Panc1 (cell line): ENCODE measurements around the gene FCHSD2. TPM values are rescaled to one million over a fixed set of nuclear protein-coding genes. Genes with fewer than 3 reads are reported as not detected.

Experiments
- ATAC-seq: fragments of 200-7000 bp; cut with Tn5 transposase; 2 replicates; pipeline ENCODE4 v1.9.1; 2020; ENCODE audit warnings: mild to moderate bottlenecking, moderate library complexity
- BruUV-seq: library from RNA; stranded (reverse); fragments of 400-500 nt; replicated peaks from 2 replicates; lab custom pipeline; 2021; lab: Mats Ljungman, UMichigan
- CTCF ChIA-PET: fragments of 300-600 bp; sonication (Branson Sonifier 250); formaldehyde crosslinking; loops from one replicate; lab custom pipeline; 2022; ENCODE audit warnings: antibody characterized with exemption; lab: Charles Lee
- POLR2A ChIA-PET: fragments of 300-600 bp; sonication (Branson Sonifier 250); formaldehyde crosslinking; loops from one replicate; lab custom pipeline; 2022; ENCODE audit warnings: antibody characterized with exemption; lab: Charles Lee
- DNase-seq: peaks from one replicate; pipeline ENCODE4 v3.0.0-alpha.2; 2010; ENCODE audit warnings: low read depth, low spot score
- H3K27ac ChIP-seq: 2 replicates; pipeline ENCODE4 v1.5.1; 2011; ENCODE audit warnings: mild to moderate bottlenecking, low read length, inconsistent platforms
- H3K27me3 ChIP-seq: fragments of 200-500 bp; sonication (Bioruptor generic); 2 replicates; pipeline ENCODE4 v1.6.0; 2014; ENCODE audit warnings: low read length, inconsistent platforms; ENCODE audit not compliant: control insufficient read depth, insufficient read depth
- H3K36me3 ChIP-seq: fragments of 200-500 bp; sonication (Bioruptor generic); 2 replicates; pipeline ENCODE4 v1.5.1; 2014; ENCODE audit warnings: inconsistent platforms, mild to moderate bottlenecking, low read length, moderate library complexity; ENCODE audit not compliant: control insufficient read depth, insufficient read depth
- H3K4me1 ChIP-seq: 2 replicates; pipeline ENCODE4 v1.5.1; 2011; ENCODE audit warnings: inconsistent platforms, mild to moderate bottlenecking, low read length, moderate library complexity; ENCODE audit not compliant: control insufficient read depth, insufficient read depth
- H3K4me3 ChIP-seq, 2 experiments: 2 replicates each; pipeline ENCODE4 v1.5.1; 2011 to 2012; ENCODE audit warnings: low read depth in 2 of 2, low read length in 2 of 2, mild to moderate bottlenecking in 2 of 2, inconsistent platforms in 1 of 2, moderate library complexity in 1 of 2
- H3K9me3 ChIP-seq: fragments of 200-500 bp; sonication (Bioruptor generic); 2 replicates; pipeline ENCODE4 v1.5.1; 2014; ENCODE audit warnings: low read depth, mild to moderate bottlenecking, inconsistent platforms, low read length, moderate library complexity; ENCODE audit not compliant: control insufficient read depth, insufficient read depth
- POLR2AphosphoS5 ChIP-seq: IDR thresholded peaks from 2 replicates; pipeline ENCODE4 v1.6.1; 2012; ENCODE audit warnings: mild to moderate bottlenecking, low read depth, low read length, moderate library complexity
- REST ChIP-seq, 2 experiments: IDR thresholded peaks; 2 replicates each; pipeline ENCODE4 v1.6.1; 2011 to 2012; ENCODE audit warnings: low read depth in 2 of 2, control low read depth in 1 of 2, low read length in 1 of 2, mild to moderate bottlenecking in 1 of 2, moderate library complexity in 1 of 2; ENCODE audit not compliant: insufficient read depth in 1 of 2
- SIN3A ChIP-seq: IDR thresholded peaks from 2 replicates; pipeline ENCODE4 v1.6.1; 2012; ENCODE audit warnings: low read depth, mild to moderate bottlenecking, low read length, moderate library complexity, borderline replicate concordance; ENCODE audit not compliant: insufficient read depth
- TCF7L2 ChIP-seq: IDR thresholded peaks from 2 replicates; pipeline ENCODE4 v1.6.1; 2011; ENCODE audit warnings: mild to moderate bottlenecking, low read depth, low read length, inconsistent platforms
- in situ Hi-C: cut with HindIII; loops from 2 replicates; pipeline ENCODE4 v1.10.0; 2016; ENCODE audit warnings: low sequenced_read_pairs, low pct_unique_long_range_greater_than_20kb
- intact Hi-C: fragments of 100-400 bp; cut with micrococcal nuclease; formaldehyde crosslinking; loops from one replicate; pipeline ENCODE4 v1.10.0; 2022; ENCODE audit not compliant: unreplicated experiment
- total RNA-seq: library from RNA; stranded (reverse); gene quantifications from one replicate; pipeline ENCODE4 v1.2.1, GENCODE V29; 2021; ENCODE audit not compliant: unreplicated experiment
- TF ChIP-seq, protein P1 (sequence below): fragments of 450-650 bp; IDR thresholded peaks from 2 replicates; pipeline ENCODE4 v1.5.1; 2017; ENCODE audit warnings: mild to moderate bottlenecking

The FCHSD2 gene
- total RNA-seq, 1 experiment from 2014 or later, result 31.8 TPM

DNA sequence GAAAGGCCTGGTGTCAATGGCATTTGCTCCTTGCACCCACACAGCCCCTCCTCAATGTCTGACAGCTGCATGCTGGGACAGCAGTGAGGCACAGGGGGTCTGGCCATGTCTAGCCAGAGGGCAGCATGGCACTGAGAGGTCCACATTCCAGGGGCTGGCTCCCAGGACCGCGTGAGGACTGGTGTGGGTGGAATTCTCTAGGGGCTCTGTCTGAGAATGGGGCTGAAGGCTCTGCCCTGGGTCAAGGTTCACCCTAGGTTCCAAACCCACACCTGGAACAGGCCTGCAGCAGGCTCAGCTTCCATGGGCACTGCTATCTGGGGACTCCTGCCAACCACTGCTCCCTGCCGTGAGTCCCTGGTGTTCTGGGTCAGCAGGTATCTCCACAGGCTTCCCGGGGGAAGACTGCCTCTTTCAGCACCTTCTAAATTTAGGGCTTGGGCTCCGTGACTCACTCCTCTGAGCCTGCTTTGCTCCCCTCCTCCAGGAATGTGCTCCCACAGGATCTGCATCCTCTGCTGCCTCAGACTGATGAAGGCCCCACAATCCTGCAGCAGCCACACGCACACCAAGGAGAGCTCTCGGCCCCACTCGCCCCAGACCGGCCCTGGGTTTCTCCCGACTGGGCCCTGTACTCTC, 352.5 kb downstream of the FCHSD2 start:
- in situ Hi-C loops (no loop called here), intact Hi-C loops (loop anchor here (5.0 kb wide), 1 partner anchor 62 kb away; no protein-coding TSS in a partner anchor)
- ChIA-PET CTCF (no interaction called here), POLR2A (no interaction called here)
- no TSS peak for BruUV-seq
- Histone ChIP-seq H3K27me3 (no peaks in the 10 kb centered on the region), H3K9me3 (no peaks in the 10 kb centered on the region), H3K27ac (no peak overlapping the region), H3K4me3 (no peak overlapping the region), H3K4me1 (peaks cover 15% of the 10 kb centered on the region), H3K36me3 (no peaks in the 10 kb centered on the region)
- DNase-seq (no peak), ATAC-seq (no peak)
- TF ChIP-seq TCF7L2 (no peak), SIN3A (no peak), POLR2AphosphoS5 (no peak), REST (IDR thresholded peaks at IDR 0.05; ENCODE audit: insufficient read depth in 1 of 2, low read depth in 2 of 2, low read length in 1 of 2) (no peak)
- TF ChIP-seq, protein P1, sequence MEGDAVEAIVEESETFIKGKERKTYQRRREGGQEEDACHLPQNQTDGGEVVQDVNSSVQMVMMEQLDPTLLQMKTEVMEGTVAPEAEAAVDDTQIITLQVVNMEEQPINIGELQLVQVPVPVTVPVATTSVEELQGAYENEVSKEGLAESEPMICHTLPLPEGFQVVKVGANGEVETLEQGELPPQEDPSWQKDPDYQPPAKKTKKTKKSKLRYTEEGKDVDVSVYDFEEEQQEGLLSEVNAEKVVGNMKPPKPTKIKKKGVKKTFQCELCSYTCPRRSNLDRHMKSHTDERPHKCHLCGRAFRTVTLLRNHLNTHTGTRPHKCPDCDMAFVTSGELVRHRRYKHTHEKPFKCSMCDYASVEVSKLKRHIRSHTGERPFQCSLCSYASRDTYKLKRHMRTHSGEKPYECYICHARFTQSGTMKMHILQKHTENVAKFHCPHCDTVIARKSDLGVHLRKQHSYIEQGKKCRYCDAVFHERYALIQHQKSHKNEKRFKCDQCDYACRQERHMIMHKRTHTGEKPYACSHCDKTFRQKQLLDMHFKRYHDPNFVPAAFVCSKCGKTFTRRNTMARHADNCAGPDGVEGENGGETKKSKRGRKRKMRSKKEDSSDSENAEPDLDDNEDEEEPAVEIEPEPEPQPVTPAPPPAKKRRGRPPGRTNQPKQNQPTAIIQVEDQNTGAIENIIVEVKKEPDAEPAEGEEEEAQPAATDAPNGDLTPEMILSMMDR, result no peak

GRCh38 chr11:72788241-72788640, 353.9 kb downstream of the FCHSD2 start:
- ChIA-PET POLR2A (no interaction called here), CTCF (no interaction called here)
- DNase-seq, result no peak
- TF ChIP-seq, protein P1, result no peak
- TF ChIP-seq TCF7L2, result no peak
- TF ChIP-seq SIN3A, result no peak
- TF ChIP-seq REST (IDR thresholded peaks at IDR 0.05; ENCODE audit: insufficient read depth in 1 of 2, low read depth in 2 of 2, low read length in 1 of 2), result no peak
- no peak for TF ChIP-seq POLR2AphosphoS5
- H3K36me3 ChIP-seq, result no peaks in the 10 kb centered on the region
- H3K9me3 ChIP-seq, result no peaks in the 10 kb centered on the region
- no peak overlapping the region for H3K27ac ChIP-seq
- in situ Hi-C loops, result no loop called here
- BruUV-seq, result no TSS peak
- no peak overlapping the region for H3K4me3 ChIP-seq
- intact Hi-C loops, result no loop called here
- no peak for ATAC-seq
- H3K27me3 ChIP-seq, result no peaks in the 10 kb centered on the region
- H3K4me1 ChIP-seq, result peaks cover 9% of the 10 kb centered on the region
